Measurements from ENCODE around the gene GSK3B. TPM values are rescaled to one million over a fixed set of nuclear protein-coding genes. Genes with fewer than 3 reads are reported as not detected.

Gene GSK3B
- total RNA-seq, result 57.9 TPM
- polyA plus RNA-seq, result 14.6 TPM

GRCh38 chr3:120093911-120094775, at the start of gene GSK3B:
Gene GSK3B, minus strand, starts transcription at chr3:120094447. Its CDS starts 1,013 bp downstream, at chr3:120093434.
- peak within 1 kb of the TSS; percentile 99 for H3K27ac ChIP-seq (ENCODE audit: low read depth)
- H3K4me1 ChIP-seq (ENCODE audit: insufficient read depth), result no peaks in the 10 kb centered on the region
- H3K4me3 ChIP-seq (ENCODE audit: low read depth, low read length), result peak within 1 kb of the TSS; percentile 77
- peak; percentile 28 for DNase-seq (ENCODE audit: extremely low spot score)
- H3K36me3 ChIP-seq (ENCODE audit: insufficient read depth), result no peaks in the 10 kb centered on the region
- WGBS, result under 1% methylated on average over 94 of the region's 94 CpGs

GRCh38 chr3:120143676-120144075, 49.4 kb upstream of the GSK3B start:
- WGBS, result 93% methylated on average over 2 of the region's 2 CpGs

DNA sequence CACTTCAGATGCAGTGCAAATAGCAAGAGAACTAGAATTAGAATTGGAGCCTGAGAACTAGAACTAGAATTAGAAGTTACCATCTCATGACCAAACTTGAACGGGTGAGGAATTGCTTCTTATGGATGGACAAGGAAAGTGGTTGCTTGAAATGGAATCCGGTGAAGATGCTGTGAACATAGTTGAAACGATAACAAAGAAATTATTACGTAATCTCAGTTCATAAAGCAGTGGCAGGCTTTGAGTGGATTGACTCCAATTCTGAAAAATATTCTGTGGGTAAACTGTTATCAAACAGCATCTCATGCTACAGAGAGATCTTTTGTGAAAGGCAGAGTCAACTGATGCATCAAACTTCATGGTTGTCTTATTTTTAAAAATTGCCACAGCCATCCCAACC, 48.0 kb upstream of the GSK3B start:
- Histone ChIP-seq H3K4me3 (ENCODE audit: low read depth, low read length) (no peak overlapping the region), H3K27ac (ENCODE audit: low read depth) (no peak overlapping the region), H3K36me3 (ENCODE audit: insufficient read depth) (no peaks in the 10 kb centered on the region), H3K4me1 (ENCODE audit: insufficient read depth) (no peaks in the 10 kb centered on the region)
- DNase-seq (ENCODE audit: extremely low spot score), result no peak
- 86% methylated on average over 4 of the region's 4 CpGs for WGBS

More at GRCh38 chr3:120143676-120144075, 49.4 kb upstream of the GSK3B start:
- H3K4me3 ChIP-seq (ENCODE audit: low read depth, low read length), result no peak overlapping the region
- no peak for DNase-seq (ENCODE audit: extremely low spot score)
- no peak overlapping the region for H3K27ac ChIP-seq (ENCODE audit: low read depth)
- H3K4me1 ChIP-seq (ENCODE audit: insufficient read depth), result no peaks in the 10 kb centered on the region
- H3K36me3 ChIP-seq (ENCODE audit: insufficient read depth), result no peaks in the 10 kb centered on the region

DNA sequence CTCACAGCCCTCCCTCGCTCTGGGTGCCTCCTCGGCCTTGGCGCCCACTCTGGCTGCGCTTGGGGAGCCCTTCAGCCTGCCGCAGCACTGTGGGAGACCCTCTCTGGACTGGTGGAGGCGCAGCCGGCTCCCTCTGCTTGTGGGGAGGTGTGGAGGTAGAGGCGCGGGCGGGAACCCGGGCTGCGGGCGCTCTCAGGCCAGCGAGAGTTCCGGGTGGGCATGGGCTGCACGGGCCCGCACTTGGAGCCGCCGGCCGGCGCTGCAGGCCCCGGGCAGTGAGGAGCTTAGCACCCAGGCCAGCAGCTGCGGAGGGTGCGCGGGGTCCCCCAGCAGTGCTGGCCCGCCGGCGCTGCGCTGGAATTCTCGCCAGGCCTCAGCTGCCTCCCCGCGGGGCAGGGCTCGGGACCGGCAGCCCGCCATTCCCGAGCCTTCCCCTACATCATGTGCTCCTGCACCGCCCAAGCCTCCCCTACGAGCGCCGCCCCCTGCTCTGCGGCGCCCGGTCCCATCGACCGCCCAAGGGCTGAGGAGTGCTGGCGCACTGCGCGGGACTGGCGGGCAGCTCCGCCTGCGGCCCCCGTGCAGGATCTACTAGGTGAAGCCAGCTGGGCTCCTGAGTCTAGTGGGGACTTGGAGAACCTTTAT, 46.0 kb upstream of the GSK3B start:
- H3K27ac ChIP-seq (ENCODE audit: low read depth), result no peak overlapping the region
- H3K4me3 ChIP-seq (ENCODE audit: low read depth, low read length), result no peak overlapping the region
- no peak for DNase-seq (ENCODE audit: extremely low spot score)
- WGBS, result 98% methylated on average over 52 of the region's 52 CpGs
- no peaks in the 10 kb centered on the region for H3K36me3 ChIP-seq (ENCODE audit: insufficient read depth)
- no peaks in the 10 kb centered on the region for H3K4me1 ChIP-seq (ENCODE audit: insufficient read depth)

DNA sequence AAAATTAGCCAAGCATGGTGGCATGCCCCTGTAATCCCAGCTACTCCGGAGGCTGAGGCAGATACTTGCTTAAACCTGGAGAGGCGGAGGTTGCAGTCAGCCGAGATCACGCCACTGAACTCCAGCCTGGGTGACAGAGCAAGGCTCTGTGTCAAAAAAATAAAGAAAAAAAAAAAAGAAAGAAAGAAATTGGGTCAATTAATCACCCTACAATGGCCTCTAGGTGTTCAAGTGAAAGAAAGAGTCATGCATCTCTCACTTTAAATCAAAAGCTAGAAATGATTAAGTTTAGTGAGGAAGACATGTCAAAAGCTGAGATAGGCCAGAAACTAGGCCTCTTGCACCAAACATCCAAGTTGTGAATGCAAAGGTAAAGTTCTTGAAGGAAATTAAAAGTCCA, 44.9 kb upstream of the GSK3B start:
- no peak overlapping the region for H3K4me3 ChIP-seq (ENCODE audit: low read depth, low read length)
- WGBS, result 95% methylated on average over 4 of the region's 4 CpGs

DNA sequence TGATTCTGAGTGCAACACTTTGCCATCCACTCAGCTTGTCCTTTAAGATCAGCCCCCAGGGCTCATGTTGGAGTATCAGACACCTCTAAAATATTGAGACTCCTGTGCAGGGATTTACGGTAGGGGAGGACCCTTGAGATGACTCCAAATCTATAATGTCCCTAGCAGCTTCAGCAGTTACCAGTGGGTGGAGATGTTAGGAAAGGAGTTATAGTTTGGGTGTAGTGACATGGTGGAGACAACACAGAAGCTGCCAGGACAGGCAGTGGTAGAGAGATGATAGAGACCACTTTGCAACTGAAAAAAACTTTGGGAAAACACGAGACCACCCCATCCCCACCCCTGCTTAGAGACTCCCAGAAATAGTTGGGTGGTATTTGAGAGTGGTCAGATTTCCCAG, 43.3 kb upstream of the GSK3B start:
- no peak for DNase-seq (ENCODE audit: extremely low spot score)
- no peaks in the 10 kb centered on the region for H3K4me1 ChIP-seq (ENCODE audit: insufficient read depth)
- no peak overlapping the region for H3K4me3 ChIP-seq (ENCODE audit: low read depth, low read length)
- 60% methylated on average over 2 of the region's 2 CpGs for WGBS
- no peaks in the 10 kb centered on the region for H3K36me3 ChIP-seq (ENCODE audit: insufficient read depth)
- no peak overlapping the region for H3K27ac ChIP-seq (ENCODE audit: low read depth)

More for the DNA sequence above, 44.9 kb upstream of the GSK3B start:
- Histone ChIP-seq H3K4me1 (ENCODE audit: insufficient read depth) (no peaks in the 10 kb centered on the region), H3K36me3 (ENCODE audit: insufficient read depth) (no peaks in the 10 kb centered on the region), H3K27ac (ENCODE audit: low read depth) (no peak overlapping the region)
- no peak for DNase-seq (ENCODE audit: extremely low spot score)

GRCh38 chr3:120130656-120131055, 36.4 kb upstream of the GSK3B start:
- whole genome bisulfite sequencing, result 83% methylated on average over 3 of the region's 3 CpGs
- Histone ChIP-seq H3K4me1 (ENCODE audit: insufficient read depth) (no peaks in the 10 kb centered on the region), H3K36me3 (ENCODE audit: insufficient read depth) (no peaks in the 10 kb centered on the region), H3K27ac (ENCODE audit: low read depth) (no peak overlapping the region), H3K4me3 (ENCODE audit: low read depth, low read length) (no peak overlapping the region)
- DNase-seq (ENCODE audit: extremely low spot score), result no peak

- no peak overlapping the region for H3K27ac ChIP-seq (ENCODE audit: low read depth)
- no peaks in the 10 kb centered on the region for H3K36me3 ChIP-seq (ENCODE audit: insufficient read depth)
- WGBS, result 87% methylated on average over 2 of the region's 2 CpGs
- H3K4me3 ChIP-seq (ENCODE audit: low read depth, low read length), result no peak overlapping the region
- no peak for DNase-seq (ENCODE audit: extremely low spot score)
- no peaks in the 10 kb centered on the region for H3K4me1 ChIP-seq (ENCODE audit: insufficient read depth)
Observed at GRCh38 chr3:120129718-120130513, 35.7 kb upstream of the GSK3B start.

DNA sequence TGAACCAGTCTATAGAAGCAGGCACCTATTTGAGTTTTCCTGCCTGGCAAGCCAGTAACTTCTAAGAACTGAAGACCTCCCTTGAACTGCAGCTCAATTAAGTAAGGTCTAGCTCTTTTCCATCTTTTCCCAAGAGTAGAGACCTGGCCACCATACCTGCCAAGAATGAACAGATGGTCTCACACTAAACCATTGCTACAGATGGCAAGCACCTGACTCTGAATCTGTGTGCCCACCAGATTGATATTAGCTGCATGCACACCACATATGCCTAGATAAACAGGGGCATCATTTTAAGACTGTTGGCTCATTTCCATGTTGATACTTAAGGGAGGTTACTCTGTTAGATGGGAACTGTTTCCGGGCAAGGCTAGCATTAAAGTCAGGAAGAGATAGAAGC, 34.8 kb upstream of the GSK3B start:
- no peak overlapping the region for H3K4me3 ChIP-seq (ENCODE audit: low read depth, low read length)
- H3K27ac ChIP-seq (ENCODE audit: low read depth), result no peak overlapping the region
- 53% methylated on average over 1 of the region's 1 CpG for WGBS
- no peaks in the 10 kb centered on the region for H3K4me1 ChIP-seq (ENCODE audit: insufficient read depth)
- DNase-seq (ENCODE audit: extremely low spot score), result no peak
- no peaks in the 10 kb centered on the region for H3K36me3 ChIP-seq (ENCODE audit: insufficient read depth)

- Histone ChIP-seq H3K27ac (ENCODE audit: low read depth) (no peak overlapping the region), H3K4me1 (ENCODE audit: insufficient read depth) (no peaks in the 10 kb centered on the region), H3K36me3 (ENCODE audit: insufficient read depth) (no peaks in the 10 kb centered on the region), H3K4me3 (ENCODE audit: low read depth, low read length) (no peak overlapping the region)
- no peak for DNase-seq (ENCODE audit: extremely low spot score)
Observed at GRCh38 chr3:120125992-120126391, 31.7 kb upstream of the GSK3B start.

DNA sequence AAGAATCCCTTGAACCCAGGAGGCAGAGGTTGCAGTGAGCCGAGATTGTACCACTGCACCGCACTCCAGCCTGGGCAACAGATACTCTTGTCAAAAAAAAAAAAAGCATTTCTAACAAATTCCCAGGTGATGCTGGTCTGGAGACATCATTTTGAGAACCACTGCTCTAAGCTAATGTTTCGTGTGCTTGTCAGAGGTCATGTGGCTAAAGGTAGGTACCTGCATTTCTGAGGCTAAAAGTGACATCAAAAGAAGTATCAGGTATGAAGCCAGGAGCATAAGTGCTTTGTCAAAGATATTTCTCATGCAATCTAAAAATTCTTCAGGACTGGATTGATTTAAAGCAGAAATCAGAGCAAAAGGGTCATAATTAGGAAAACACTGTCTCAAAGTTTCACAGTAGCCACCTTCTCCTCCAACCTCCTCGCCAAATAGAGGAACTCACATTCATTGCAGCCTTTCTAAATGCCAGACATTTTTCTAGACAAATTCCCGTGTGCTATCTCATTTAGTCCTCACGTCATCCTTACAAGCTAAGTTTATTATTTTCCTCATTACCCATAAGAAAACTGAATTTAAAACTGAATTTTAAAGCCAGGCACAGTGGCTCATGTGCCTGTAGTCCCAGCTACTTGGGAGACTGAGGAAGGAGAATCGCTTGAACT, 25.7 kb upstream of the GSK3B start:
- DNase-seq (ENCODE audit: extremely low spot score), result no peak
- Histone ChIP-seq H3K4me1 (ENCODE audit: insufficient read depth) (no peaks in the 10 kb centered on the region), H3K36me3 (ENCODE audit: insufficient read depth) (no peaks in the 10 kb centered on the region), H3K4me3 (ENCODE audit: low read depth, low read length) (no peak overlapping the region), H3K27ac (ENCODE audit: low read depth) (no peak overlapping the region)
- WGBS, result 91% methylated on average over 7 of the region's 7 CpGs

- WGBS, result 49% methylated on average over 2 of the region's 2 CpGs
- Histone ChIP-seq H3K4me3 (ENCODE audit: low read depth, low read length) (no peak overlapping the region), H3K36me3 (ENCODE audit: insufficient read depth) (no peaks in the 10 kb centered on the region), H3K27ac (ENCODE audit: low read depth) (no peak overlapping the region), H3K4me1 (ENCODE audit: insufficient read depth) (no peaks in the 10 kb centered on the region)
- DNase-seq (ENCODE audit: extremely low spot score), result no peak
Observed at GRCh38 chr3:120114981-120115380, 20.7 kb upstream of the GSK3B start.

- Histone ChIP-seq H3K27ac (ENCODE audit: low read depth) (no peak overlapping the region), H3K4me1 (ENCODE audit: insufficient read depth) (no peaks in the 10 kb centered on the region), H3K36me3 (ENCODE audit: insufficient read depth) (no peaks in the 10 kb centered on the region), H3K4me3 (ENCODE audit: low read depth, low read length) (no peak overlapping the region)
- DNase-seq (ENCODE audit: extremely low spot score), result no peak
- WGBS, result 95% methylated on average over 2 of the region's 2 CpGs
Observed at GRCh38 chr3:120114376-120114775, 20.1 kb upstream of the GSK3B start.
